ENCODE results near the gene POU2AF1.

Gene POU2AF1

GRCh38 chr11:111357150-111358037, 21.7 kb downstream of the POU2AF1 start:
- Histone ChIP-seq H3K36me3 (ENCODE audit: low read length) (peaks cover 27% of the 10 kb centered on the region), H3K27ac (ENCODE audit: low read depth, low read length) (peak overlapping the region; percentile 94), H3K9me3 (ENCODE audit: insufficient read depth, low read length) (no peaks in the 10 kb centered on the region), H3K79me2 (ENCODE audit: insufficient read depth, low read length) (peaks cover 32% of the 10 kb centered on the region), H3K9ac (ENCODE audit: low read length) (0 out of 2 replicates have a peak overlapping the region, but pooled peaks have one; percentile 56), H3K9me2 (replicated peaks; ENCODE audit: insufficient read depth, low read length) (no peaks in the 10 kb centered on the region), H3K27me3 (ENCODE audit: low read length) (no peaks in the 10 kb centered on the region), H3K4me2 (ENCODE audit: low read depth, low read length, poor library complexity, severe bottlenecking) (peak overlapping the region; percentile 70), H2AFZ (ENCODE audit: low read depth, low read length, severe bottlenecking) (no peak overlapping the region), H4K20me1 (ENCODE audit: low read depth, low read length) (no peaks in the 10 kb centered on the region), H3F3A (ENCODE audit: insufficient read depth) (peaks cover 42% of the 10 kb centered on the region), H3K4me3 (ENCODE audit: insufficient read depth, low read length, poor library complexity, severe bottlenecking) (no peak overlapping the region)
- no peak for TF ChIP-seq EZH2phosphoT487 (conservative IDR thresholded peaks at IDR 0.05; ENCODE audit: low read length)
- TF ChIP-seq, protein P1, sequence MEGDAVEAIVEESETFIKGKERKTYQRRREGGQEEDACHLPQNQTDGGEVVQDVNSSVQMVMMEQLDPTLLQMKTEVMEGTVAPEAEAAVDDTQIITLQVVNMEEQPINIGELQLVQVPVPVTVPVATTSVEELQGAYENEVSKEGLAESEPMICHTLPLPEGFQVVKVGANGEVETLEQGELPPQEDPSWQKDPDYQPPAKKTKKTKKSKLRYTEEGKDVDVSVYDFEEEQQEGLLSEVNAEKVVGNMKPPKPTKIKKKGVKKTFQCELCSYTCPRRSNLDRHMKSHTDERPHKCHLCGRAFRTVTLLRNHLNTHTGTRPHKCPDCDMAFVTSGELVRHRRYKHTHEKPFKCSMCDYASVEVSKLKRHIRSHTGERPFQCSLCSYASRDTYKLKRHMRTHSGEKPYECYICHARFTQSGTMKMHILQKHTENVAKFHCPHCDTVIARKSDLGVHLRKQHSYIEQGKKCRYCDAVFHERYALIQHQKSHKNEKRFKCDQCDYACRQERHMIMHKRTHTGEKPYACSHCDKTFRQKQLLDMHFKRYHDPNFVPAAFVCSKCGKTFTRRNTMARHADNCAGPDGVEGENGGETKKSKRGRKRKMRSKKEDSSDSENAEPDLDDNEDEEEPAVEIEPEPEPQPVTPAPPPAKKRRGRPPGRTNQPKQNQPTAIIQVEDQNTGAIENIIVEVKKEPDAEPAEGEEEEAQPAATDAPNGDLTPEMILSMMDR (IDR thresholded peaks at IDR 0.05; ENCODE audit: insufficient read depth, low read length, poor library complexity, severe bottlenecking) = no peak

DNA sequence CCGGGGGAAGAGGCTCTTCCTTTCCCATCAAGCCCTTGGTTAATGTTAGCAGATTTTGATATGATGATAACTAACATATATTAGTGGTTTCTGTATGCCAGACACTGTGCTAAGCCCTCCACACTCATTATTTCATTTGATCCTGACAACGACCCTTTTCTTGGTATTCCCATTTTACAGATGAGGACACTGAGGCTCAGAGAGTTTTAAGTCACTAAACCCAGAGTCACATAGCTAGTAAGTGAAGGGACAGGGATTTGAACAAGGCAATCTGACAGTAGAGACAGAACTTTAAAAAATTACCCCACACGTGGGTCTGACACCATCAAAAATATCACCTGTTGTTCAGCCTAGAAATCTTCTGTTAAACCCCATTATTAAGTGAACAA, 22.4 kb downstream of the POU2AF1 start:
- no peak for TF ChIP-seq EZH2phosphoT487 (conservative IDR thresholded peaks at IDR 0.05; ENCODE audit: low read length)
- TF ChIP-seq, protein P1 (IDR thresholded peaks at IDR 0.05; ENCODE audit: insufficient read depth, low read length, poor library complexity, severe bottlenecking) = no peak
- peaks cover 42% of the 10 kb centered on the region for H3F3A ChIP-seq (ENCODE audit: insufficient read depth)

DNA sequence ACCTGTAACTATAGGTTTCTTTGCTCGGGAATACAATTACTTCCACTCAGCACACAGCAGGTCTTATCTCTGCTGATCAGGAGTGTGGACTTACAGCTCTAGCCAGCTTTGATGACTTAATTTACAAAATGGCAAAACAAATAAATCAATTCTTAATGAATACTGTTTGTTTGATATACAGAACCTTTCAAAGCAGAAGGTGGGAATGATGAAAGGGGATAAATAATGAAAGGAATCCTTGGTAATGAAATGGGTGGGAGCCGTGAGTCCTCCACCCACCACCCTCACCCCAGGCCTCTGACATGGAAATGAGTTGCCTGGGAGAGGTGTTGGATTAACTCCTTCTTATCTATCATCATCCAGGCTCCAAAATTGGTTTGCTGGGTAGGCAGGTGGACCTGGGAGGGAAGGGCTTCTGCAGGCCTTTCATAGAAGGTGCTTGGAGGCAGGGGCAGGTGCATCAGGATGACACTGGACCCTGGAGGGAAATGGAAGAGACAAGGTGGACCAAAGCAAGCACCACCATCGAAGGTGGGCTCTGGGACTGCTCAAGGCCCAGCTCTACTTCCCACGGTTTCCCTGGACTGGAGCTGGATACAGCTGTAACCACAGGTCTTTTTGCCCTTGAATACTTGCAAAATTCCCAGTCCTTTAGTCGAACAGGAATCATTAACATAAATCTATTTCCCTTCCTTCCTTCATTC, 23.0 kb downstream of the POU2AF1 start:
- Histone ChIP-seq H3K27ac (ENCODE audit: low read depth, low read length) (no peak overlapping the region), H3K27me3 (ENCODE audit: low read length) (no peaks in the 10 kb centered on the region), H3K79me2 (ENCODE audit: insufficient read depth, low read length) (peaks cover 20% of the 10 kb centered on the region; the same call in 1 of the 2 replicates), H3K4me2 (ENCODE audit: low read depth, low read length, poor library complexity, severe bottlenecking) (no peak overlapping the region), H3F3A (ENCODE audit: insufficient read depth) (peaks cover 42% of the 10 kb centered on the region), H4K20me1 (ENCODE audit: low read depth, low read length) (no peaks in the 10 kb centered on the region), H3K9ac (ENCODE audit: low read length) (no peak overlapping the region), H3K4me3 (ENCODE audit: insufficient read depth, low read length, poor library complexity, severe bottlenecking) (no peak overlapping the region), H3K9me3 (ENCODE audit: insufficient read depth, low read length) (no peaks in the 10 kb centered on the region), H3K9me2 (replicated peaks; ENCODE audit: insufficient read depth, low read length) (no peaks in the 10 kb centered on the region), H2AFZ (ENCODE audit: low read depth, low read length, severe bottlenecking) (no peak overlapping the region), H3K36me3 (ENCODE audit: low read length) (peaks cover 34% of the 10 kb centered on the region)
- TF ChIP-seq EZH2phosphoT487 (conservative IDR thresholded peaks at IDR 0.05; ENCODE audit: low read length) = no peak
- TF ChIP-seq, protein P1 (IDR thresholded peaks at IDR 0.05; ENCODE audit: insufficient read depth, low read length, poor library complexity, severe bottlenecking) = no peak

More for the DNA sequence above, 22.4 kb downstream of the POU2AF1 start:
- Histone ChIP-seq H3K27me3 (ENCODE audit: low read length) (no peaks in the 10 kb centered on the region), H2AFZ (ENCODE audit: low read depth, low read length, severe bottlenecking) (no peak overlapping the region), H3K4me2 (ENCODE audit: low read depth, low read length, poor library complexity, severe bottlenecking) (no peak overlapping the region), H3K9me2 (replicated peaks; ENCODE audit: insufficient read depth, low read length) (no peaks in the 10 kb centered on the region), H3K27ac (ENCODE audit: low read depth, low read length) (0 out of 2 replicates have a peak overlapping the region, but pooled peaks have one; percentile 13), H3K79me2 (ENCODE audit: insufficient read depth, low read length) (peaks cover 24% of the 10 kb centered on the region; the same call in 1 of the 2 replicates), H3K4me3 (ENCODE audit: insufficient read depth, low read length, poor library complexity, severe bottlenecking) (no peak overlapping the region), H4K20me1 (ENCODE audit: low read depth, low read length) (no peaks in the 10 kb centered on the region), H3K9ac (ENCODE audit: low read length) (no peak overlapping the region), H3K36me3 (ENCODE audit: low read length) (peaks cover 33% of the 10 kb centered on the region), H3K9me3 (ENCODE audit: insufficient read depth, low read length) (no peaks in the 10 kb centered on the region)
